ENCODE data around the gene P2RX3. TPM values are rescaled to one million over a fixed set of nuclear protein-coding genes. Genes with fewer than 3 reads are reported as not detected.

Gene P2RX3
- total and polyA plus RNA-seq, 4 donors = 0.11 TPM; not detected in 3

GRCh38 chr11:57310630-57311086, 27.5 kb upstream of the P2RX3 start:
- Histone ChIP-seq H3K27ac (ENCODE audit: low read depth in 1 of 2, low read length in 1 of 2) (peak overlapping the region; percentile 30 to 85), H3K36me3 (ENCODE audit: control insufficient read depth in 4 of 4, insufficient read depth in 4 of 4, low read length in 4 of 4) (peaks cover 0 to 54% (median 41%) of the 10 kb centered on the region in 4 donors), H3K4me1 (ENCODE audit: control insufficient read depth in 5 of 5, insufficient read depth in 5 of 5, low read length in 5 of 5) (peaks cover 3 to 34% (median 16%) of the 10 kb centered on the region in 5 donors), H3K4me3 (peak overlapping the region; percentile 48), H3K27me3 (ENCODE audit: control insufficient read depth in 3 of 3, insufficient read depth in 3 of 3, low read length in 2 of 3) (no peaks in the 10 kb centered on the region), H3K9me3 (ENCODE audit: control insufficient read depth in 4 of 4, insufficient read depth in 3 of 4, low read length in 3 of 4) (no peaks in the 10 kb centered on the region), H3K9ac (ENCODE audit: insufficient read depth in 1 of 2, low read length in 2 of 2) (peak overlapping the region in 1 of 2 donors; percentile 62)
- ATAC-seq (ENCODE audit: insufficient read depth, low FRiP score) (no peak), DNase-seq (peak; percentile 53 to 88 (median 82))
- WGBS, 2 donors = 38 to 55% methylated on average over 6 of the region's 6 CpGs
- no peak for TF ChIP-seq CTCF (IDR thresholded peaks at IDR 0.05; ENCODE audit: control extremely low read depth, extremely low read depth)

DNA sequence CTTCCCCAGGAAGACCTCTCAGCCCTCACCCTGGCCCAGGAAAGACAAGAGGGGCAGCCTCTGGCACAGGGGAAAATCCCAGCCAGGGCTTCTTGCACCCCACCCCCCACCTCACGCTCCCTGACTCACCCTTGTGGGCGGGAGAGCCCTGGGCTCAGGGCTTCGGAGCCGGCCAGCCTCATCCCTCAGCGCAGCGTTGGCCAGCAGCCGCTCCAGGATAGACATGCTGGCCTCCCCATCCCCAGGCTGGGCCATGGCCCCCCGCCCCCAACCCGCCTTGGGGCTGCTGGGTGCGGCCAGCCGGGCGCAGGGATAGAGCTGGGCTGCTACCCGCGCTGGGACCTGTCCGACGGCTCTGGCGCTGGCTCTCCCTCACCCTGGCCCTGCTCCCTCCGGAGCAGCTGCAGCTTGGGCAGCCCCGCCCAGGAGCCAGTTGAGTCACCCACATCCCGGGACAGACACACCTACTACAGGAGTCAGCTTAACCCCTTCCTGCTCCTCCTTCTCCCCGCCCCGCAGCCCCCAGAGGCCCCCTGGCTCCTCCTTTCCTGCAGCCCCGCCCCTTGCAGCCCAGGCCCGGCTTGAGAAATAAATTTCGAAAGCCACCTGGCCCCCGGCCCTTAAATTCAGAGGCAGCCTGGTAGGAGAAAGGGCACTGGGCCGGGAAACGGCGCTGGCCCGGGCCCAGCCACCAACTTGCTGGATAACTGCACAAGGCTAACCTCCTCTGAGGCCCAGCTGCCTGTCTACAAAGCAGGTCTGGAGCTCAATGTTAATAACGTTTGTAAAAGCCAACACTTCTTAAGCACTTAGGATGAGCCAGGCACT, 26.8 kb upstream of the P2RX3 start:
- no peak for TF ChIP-seq CTCF (IDR thresholded peaks at IDR 0.05; ENCODE audit: control extremely low read depth, extremely low read depth)
- peak overlapping the region; percentile 48 for H3K4me3 ChIP-seq
- H3K9ac ChIP-seq (ENCODE audit: insufficient read depth in 1 of 2, low read length in 2 of 2) = peak overlapping the region in 1 of 2 donors; percentile 60
- no peaks in the 10 kb centered on the region for H3K27me3 ChIP-seq (ENCODE audit: control insufficient read depth in 3 of 3, insufficient read depth in 3 of 3, low read length in 2 of 3)
- ATAC-seq (ENCODE audit: insufficient read depth, low FRiP score) = peak; percentile 91
- H3K4me1 ChIP-seq (ENCODE audit: control insufficient read depth in 5 of 5, insufficient read depth in 5 of 5, low read length in 5 of 5) = peaks cover 3 to 40% (median 23%) of the 10 kb centered on the region in 5 donors
- 1 to 3% methylated on average over 26 to 31 of the region's 31 CpGs for whole genome bisulfite sequencing, 2 donors
- H3K36me3 ChIP-seq (ENCODE audit: control insufficient read depth in 4 of 4, insufficient read depth in 4 of 4, low read length in 4 of 4) = peaks cover 0 to 58% (median 45%) of the 10 kb centered on the region in 4 donors
- no peaks in the 10 kb centered on the region for H3K9me3 ChIP-seq (ENCODE audit: control insufficient read depth in 4 of 4, insufficient read depth in 3 of 4, low read length in 3 of 4)
- peak; percentile 88 to 90 (median 88) for DNase-seq
- H3K27ac ChIP-seq (ENCODE audit: low read depth in 1 of 2, low read length in 1 of 2) = peak overlapping the region; percentile 70 to 85

- H3K9ac ChIP-seq (ENCODE audit: insufficient read depth in 1 of 2, low read length in 2 of 2) = no peak overlapping the region
- H3K4me3 ChIP-seq = no peak overlapping the region
- H3K9me3 ChIP-seq (ENCODE audit: control insufficient read depth in 4 of 4, insufficient read depth in 3 of 4, low read length in 3 of 4) = no peaks in the 10 kb centered on the region
- peaks cover 3 to 52% (median 35%) of the 10 kb centered on the region in 5 donors for H3K4me1 ChIP-seq (ENCODE audit: control insufficient read depth in 5 of 5, insufficient read depth in 5 of 5, low read length in 5 of 5)
- peak overlapping the region in 1 of 2 donors; percentile 63 for H3K27ac ChIP-seq (ENCODE audit: low read depth in 1 of 2, low read length in 1 of 2)
- ATAC-seq (ENCODE audit: insufficient read depth, low FRiP score) = no peak
- TF ChIP-seq CTCF (IDR thresholded peaks at IDR 0.05; ENCODE audit: control extremely low read depth, extremely low read depth) = no peak
- 88 to 92% methylated on average over 10 of the region's 10 CpGs for WGBS, 2 donors
- no peaks in the 10 kb centered on the region for H3K27me3 ChIP-seq (ENCODE audit: control insufficient read depth in 3 of 3, insufficient read depth in 3 of 3, low read length in 2 of 3)
- peaks cover 0 to 66% (median 54%) of the 10 kb centered on the region in 4 donors for H3K36me3 ChIP-seq (ENCODE audit: control insufficient read depth in 4 of 4, insufficient read depth in 4 of 4, low read length in 4 of 4)
- DNase-seq = no peak
These were observed 25.6 kb upstream of the P2RX3 start for GRCh38 chr11:57312511-57313021.

Data from lung (tissue), 12 donors.